Astrocyte of the spinal cord (primary cell): Measurements from ENCODE around the gene SREBF2.

Experiments used
- DNase-seq: peaks from one replicate; pipeline ENCODE4 v3.0.0; 2011; ENCODE audit warnings: low read depth, low spot score
- H3K4me3 ChIP-seq: 2 replicates; pipeline ENCODE4 v1.5.1; 2011; ENCODE audit warnings: low read depth, mild to moderate bottlenecking, low read length, moderate library complexity
- in situ Hi-C: cut with HindIII; loops from 2 replicates; pipeline ENCODE4 v1.10.0; 2017; ENCODE audit warnings: low sequenced_read_pairs
- TF ChIP-seq, protein P1 (sequence below): IDR thresholded peaks from 2 replicates; pipeline ENCODE4 v1.5.1; 2012; ENCODE audit warnings: low read depth, mild to moderate bottlenecking, low read length, inconsistent platforms

The SREBF2 gene

GRCh38 chr22:41914611-41915034 lies 81.7 kb downstream of the SREBF2 start:
- DNase-seq: no peak
- H3K4me3 ChIP-seq: no peak overlapping the region
- TF ChIP-seq, protein P1, sequence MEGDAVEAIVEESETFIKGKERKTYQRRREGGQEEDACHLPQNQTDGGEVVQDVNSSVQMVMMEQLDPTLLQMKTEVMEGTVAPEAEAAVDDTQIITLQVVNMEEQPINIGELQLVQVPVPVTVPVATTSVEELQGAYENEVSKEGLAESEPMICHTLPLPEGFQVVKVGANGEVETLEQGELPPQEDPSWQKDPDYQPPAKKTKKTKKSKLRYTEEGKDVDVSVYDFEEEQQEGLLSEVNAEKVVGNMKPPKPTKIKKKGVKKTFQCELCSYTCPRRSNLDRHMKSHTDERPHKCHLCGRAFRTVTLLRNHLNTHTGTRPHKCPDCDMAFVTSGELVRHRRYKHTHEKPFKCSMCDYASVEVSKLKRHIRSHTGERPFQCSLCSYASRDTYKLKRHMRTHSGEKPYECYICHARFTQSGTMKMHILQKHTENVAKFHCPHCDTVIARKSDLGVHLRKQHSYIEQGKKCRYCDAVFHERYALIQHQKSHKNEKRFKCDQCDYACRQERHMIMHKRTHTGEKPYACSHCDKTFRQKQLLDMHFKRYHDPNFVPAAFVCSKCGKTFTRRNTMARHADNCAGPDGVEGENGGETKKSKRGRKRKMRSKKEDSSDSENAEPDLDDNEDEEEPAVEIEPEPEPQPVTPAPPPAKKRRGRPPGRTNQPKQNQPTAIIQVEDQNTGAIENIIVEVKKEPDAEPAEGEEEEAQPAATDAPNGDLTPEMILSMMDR: no peak
- in situ Hi-C loops: no loop called here

GRCh38 chr22:41915035-41915785 lies 82.3 kb downstream of the SREBF2 start, which contains the start of gene SHISA8:
Gene SHISA8 (minus strand): TSS chr22:41915074. CDS start chr22:41914667, 407 bp downstream.
- in situ Hi-C loops: no loop called here
- no peak within 1 kb of the TSS for H3K4me3 ChIP-seq
- TF ChIP-seq, protein P1: no peak
- peak; percentile 27 for DNase-seq

DNA sequence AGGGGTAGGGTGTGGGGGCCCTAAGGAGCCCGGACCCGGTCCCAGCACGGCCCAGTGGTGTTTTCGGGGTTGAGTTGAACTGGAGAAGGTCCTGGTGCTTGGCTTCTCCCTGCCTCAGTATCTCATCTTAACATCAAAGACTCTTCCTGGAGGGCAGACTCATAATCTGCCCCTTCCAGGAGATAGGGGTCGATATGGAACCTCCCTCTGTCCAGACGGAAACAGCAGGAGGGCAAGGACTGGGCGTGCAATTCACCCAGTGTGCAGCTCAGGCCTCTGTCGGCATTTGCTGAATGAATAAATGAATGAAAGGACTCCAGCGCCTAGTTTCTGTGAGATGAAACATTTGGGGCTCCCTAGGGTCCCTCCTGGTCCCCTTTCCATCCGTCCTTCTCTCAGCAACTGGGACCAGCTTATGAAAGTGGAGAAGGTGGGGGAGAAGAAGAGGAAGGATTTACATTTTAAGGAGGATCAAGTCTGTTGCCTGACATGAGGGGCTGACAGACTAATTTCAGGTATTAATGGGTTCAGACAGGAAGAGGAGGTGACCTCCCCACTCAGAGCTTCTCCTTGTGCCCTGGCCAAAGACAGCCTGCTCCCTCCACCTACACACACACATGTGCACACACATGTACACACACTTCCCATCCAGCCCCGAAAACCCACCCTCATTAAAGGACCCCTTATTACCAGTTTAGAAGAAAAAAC lies 83.0 kb downstream of the SREBF2 start:
- no peak overlapping the region for H3K4me3 ChIP-seq
- TF ChIP-seq, protein P1: no peak
- in situ Hi-C loops: no loop called here
- DNase-seq: no peak

DNA sequence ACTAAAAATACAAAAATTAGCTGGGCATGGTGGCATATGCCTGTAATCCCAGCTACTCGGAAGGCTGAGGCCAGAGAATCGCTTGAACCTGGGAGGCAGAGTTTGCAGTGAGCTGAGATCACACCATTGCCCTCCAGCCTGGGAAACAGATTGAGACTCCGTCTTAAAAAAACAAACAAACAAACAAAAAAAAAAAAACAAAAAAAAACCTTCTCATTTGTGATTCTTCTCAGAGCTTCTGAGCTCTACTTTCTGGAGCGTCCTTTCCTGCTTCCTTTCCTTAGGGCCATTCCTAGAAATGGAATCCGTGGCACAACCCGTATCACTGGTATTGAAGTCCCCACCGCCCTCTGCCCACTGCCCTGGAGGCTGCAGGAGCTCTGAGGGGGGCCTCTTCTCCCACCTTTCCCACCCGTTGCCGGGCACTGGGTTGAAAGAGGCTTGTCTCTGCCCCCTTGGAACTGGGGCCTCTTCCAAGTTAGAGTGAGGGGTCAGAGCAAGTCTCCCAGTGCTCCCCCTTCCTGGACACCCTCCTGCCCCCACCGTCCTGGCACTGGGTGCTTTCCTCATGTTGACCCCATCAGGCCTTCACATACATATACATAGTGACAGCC lies 83.9 kb downstream of the SREBF2 start:
- no peak for DNase-seq
- in situ Hi-C loops: no loop called here
- TF ChIP-seq, protein P1: no peak
- H3K4me3 ChIP-seq: no peak overlapping the region

- in situ Hi-C loops: no loop called here
- H3K4me3 ChIP-seq: no peak overlapping the region
- TF ChIP-seq, protein P1: no peak
- no peak for DNase-seq
These were observed 84.5 kb downstream of the SREBF2 start for GRCh38 chr22:41917375-41917902.
